KMS-11 (cell line): ENCODE data around the gene OSBP2.
"Not testable (repeated sequence)": the region's sequence is repeated elsewhere in the genome, so short reads cannot be mapped to it uniquely, and the experiment has no call there.

Experiments used
- H2AFZ ChIP-seq: fragments of 200-600 bp; sonication (generic); 2 replicates; pipeline ENCODE4 v1.6.1; 2016; ENCODE audit warnings: antibody characterized with exemption, mixed run types, low read depth
- H3K27ac ChIP-seq: fragments of 200-600 bp; sonication (generic); 2 replicates; pipeline ENCODE4 v1.6.1; 2016; ENCODE audit warnings: mild to moderate bottlenecking, mixed run types
- H3K27me3 ChIP-seq: fragments of 200-600 bp; sonication (generic); 2 replicates; pipeline ENCODE4 v1.6.1; 2017; ENCODE audit warnings: mild to moderate bottlenecking, low read depth, mixed run types, moderate library complexity; ENCODE audit not compliant: insufficient read depth
- H3K36me3 ChIP-seq: fragments of 200-600 bp; sonication (generic); 2 replicates; pipeline ENCODE4 v1.6.1; 2017; ENCODE audit warnings: mild to moderate bottlenecking, mixed run types; ENCODE audit not compliant: insufficient read depth
- H3K4me1 ChIP-seq: fragments of 200-600 bp; sonication (generic); 2 replicates; pipeline ENCODE4 v1.6.1; 2016; ENCODE audit warnings: mild to moderate bottlenecking, low read depth, mixed run types; ENCODE audit not compliant: poor library complexity, severe bottlenecking
- H3K4me2 ChIP-seq: fragments of 200-600 bp; sonication (generic); 2 replicates; pipeline ENCODE4 v1.7.0; 2016; ENCODE audit warnings: mild to moderate bottlenecking, mixed run types
- H3K4me3 ChIP-seq: fragments of 200-600 bp; sonication (generic); IDR thresholded peaks from 2 replicates; pipeline ENCODE4 v1.6.1; 2017; ENCODE audit warnings: low read depth, low read length, mixed read lengths; ENCODE audit not compliant: insufficient read depth
- H3K79me2 ChIP-seq: fragments of 200-600 bp; sonication (generic); 2 replicates; pipeline ENCODE4 v1.6.1; 2016; ENCODE audit warnings: low read depth, mixed run types; ENCODE audit not compliant: insufficient read depth
- H3K9ac ChIP-seq: fragments of 200-600 bp; sonication (generic); 2 replicates; pipeline ENCODE4 v1.6.1; 2016; ENCODE audit warnings: mild to moderate bottlenecking, mixed run types
- H4K20me1 ChIP-seq: fragments of 200-600 bp; sonication (generic); 2 replicates; pipeline ENCODE4 v1.6.1; 2016; ENCODE audit warnings: mild to moderate bottlenecking, mixed run types; ENCODE audit not compliant: insufficient read depth
- CTCF ChIP-seq: fragments of 200-600 bp; sonication (generic); conservative IDR thresholded peaks from 2 replicates; pipeline ENCODE4 v1.6.1; 2017; ENCODE audit warnings: low read depth, mild to moderate bottlenecking, antibody characterized with exemption, low read length, moderate library complexity, mixed read lengths

OSBP2 gene

GRCh38 chr22:30776476-30776875 lies 81.8 kb downstream of the OSBP2 start:
- Histone ChIP-seq H4K20me1 (no peaks in the 10 kb centered on the region), H3K36me3 (no peaks in the 10 kb centered on the region), H3K79me2 (no peaks in the 10 kb centered on the region), H3K4me3 (no peak overlapping the region), H3K9ac (no peak overlapping the region), H3K27ac (no peak overlapping the region), H3K27me3 (no peaks in the 10 kb centered on the region), H3K4me1 (no peaks in the 10 kb centered on the region), H2AFZ (no peak overlapping the region), H3K4me2 (no peak overlapping the region)
- TF ChIP-seq CTCF: no peak

GRCh38 chr22:30777146-30777545 lies 82.5 kb downstream of the OSBP2 start:
- H3K4me2 ChIP-seq, H2AFZ ChIP-seq, H3K9ac ChIP-seq, H3K27ac ChIP-seq, H3K4me1 ChIP-seq, H3K36me3 ChIP-seq, H3K27me3 ChIP-seq, H3K4me3 ChIP-seq, H3K79me2 ChIP-seq, H4K20me1 ChIP-seq: not testable (repeated sequence)

- Histone ChIP-seq H3K79me2 (no peaks in the 10 kb centered on the region), H3K4me3 (no peak overlapping the region), H3K9ac (no peak overlapping the region), H2AFZ (no peak overlapping the region), H3K27me3 (no peaks in the 10 kb centered on the region), H4K20me1 (no peaks in the 10 kb centered on the region), H3K27ac (no peak overlapping the region), H3K4me2 (no peak overlapping the region), H3K36me3 (no peaks in the 10 kb centered on the region), H3K4me1 (no peaks in the 10 kb centered on the region)
- no peak for TF ChIP-seq CTCF
Measured at GRCh38 chr22:30777587-30777986, 82.9 kb downstream of the OSBP2 start.

- Histone ChIP-seq H3K4me1 (no peaks in the 10 kb centered on the region), H3K4me3 (no peak overlapping the region), H2AFZ (no peak overlapping the region), H3K36me3 (no peaks in the 10 kb centered on the region), H3K79me2 (no peaks in the 10 kb centered on the region), H3K9ac (no peak overlapping the region), H3K27me3 (no peaks in the 10 kb centered on the region), H3K4me2 (no peak overlapping the region), H3K27ac (no peak overlapping the region), H4K20me1 (no peaks in the 10 kb centered on the region)
- TF ChIP-seq CTCF: no peak
Measured at GRCh38 chr22:30778261-30778660, 83.6 kb downstream of the OSBP2 start.

GRCh38 chr22:30780026-30780425 lies 85.4 kb downstream of the OSBP2 start:
- no peak for TF ChIP-seq CTCF
- Histone ChIP-seq H3K27ac (no peak overlapping the region), H3K4me3 (no peak overlapping the region), H3K27me3 (no peaks in the 10 kb centered on the region), H3K9ac (no peak overlapping the region), H4K20me1 (no peaks in the 10 kb centered on the region), H3K79me2 (no peaks in the 10 kb centered on the region), H3K36me3 (no peaks in the 10 kb centered on the region), H3K4me2 (no peak overlapping the region), H3K4me1 (no peaks in the 10 kb centered on the region), H2AFZ (no peak overlapping the region)
